ENCODE results near the gene PODN. TPM values are rescaled to one million over a fixed set of nuclear protein-coding genes. Genes with fewer than 3 reads are reported as not detected.

PODN gene
- total RNA-seq, 2 donors from 2014 or later = 44.1 to 47.2 TPM

GRCh38 chr1:53022179-53022578 is 39.8 kb upstream of the PODN start:
- no peak for TF ChIP-seq CTCF (IDR thresholded peaks at IDR 0.05)
- Histone ChIP-seq H3K4me1 (peaks cover 0 to 24% of the 10 kb centered on the region in 2 donors), H3K27me3 (no peaks in the 10 kb centered on the region), H3K9me3 (no peaks in the 10 kb centered on the region), H3K36me3 (no peaks in the 10 kb centered on the region), H3K27ac (no peak overlapping the region), H3K4me3 (no peak overlapping the region)
- no peak for DNase-seq (ENCODE audit: low spot score)

- peaks cover 0 to 24% of the 10 kb centered on the region in 2 donors for H3K4me1 ChIP-seq
- no peaks in the 10 kb centered on the region for H3K9me3 ChIP-seq
- H3K27ac ChIP-seq = no peak overlapping the region
- H3K27me3 ChIP-seq = no peaks in the 10 kb centered on the region
- DNase-seq (ENCODE audit: low spot score) = no peak
- H3K4me3 ChIP-seq = no peak overlapping the region
- TF ChIP-seq CTCF (IDR thresholded peaks at IDR 0.05) = no peak
- no peaks in the 10 kb centered on the region for H3K36me3 ChIP-seq
Observed at GRCh38 chr1:53023546-53023945, 38.5 kb upstream of the PODN start.

GRCh38 chr1:53024117-53024516 is 37.9 kb upstream of the PODN start:
- no peak for TF ChIP-seq CTCF (IDR thresholded peaks at IDR 0.05)
- Histone ChIP-seq H3K9me3 (no peaks in the 10 kb centered on the region), H3K27me3 (no peaks in the 10 kb centered on the region), H3K4me3 (no peak overlapping the region), H3K27ac (peak overlapping the region in 1 of 2 donors; percentile 81), H3K36me3 (no peaks in the 10 kb centered on the region), H3K4me1 (peaks cover 0 to 24% of the 10 kb centered on the region in 2 donors)
- DNase-seq (ENCODE audit: low spot score) = no peak

GRCh38 chr1:53025034-53025768 is 36.8 kb upstream of the PODN start:
- no peaks in the 10 kb centered on the region for H3K36me3 ChIP-seq
- H3K27ac ChIP-seq = peak overlapping the region; percentile 81 to 83
- peak; percentile 82 for DNase-seq (ENCODE audit: low spot score)
- peaks cover 0 to 24% of the 10 kb centered on the region in 2 donors for H3K4me1 ChIP-seq
- no peaks in the 10 kb centered on the region for H3K9me3 ChIP-seq
- H3K4me3 ChIP-seq = no peak overlapping the region
- no peaks in the 10 kb centered on the region for H3K27me3 ChIP-seq
- no peak for TF ChIP-seq CTCF (IDR thresholded peaks at IDR 0.05)

- no peaks in the 10 kb centered on the region for H3K36me3 ChIP-seq
- peaks cover 0 to 24% of the 10 kb centered on the region in 2 donors for H3K4me1 ChIP-seq
- H3K4me3 ChIP-seq = no peak overlapping the region
- H3K27ac ChIP-seq = peak overlapping the region; percentile 81 to 83
- H3K27me3 ChIP-seq = no peaks in the 10 kb centered on the region
- TF ChIP-seq CTCF (IDR thresholded peaks at IDR 0.05) = no peak
- no peaks in the 10 kb centered on the region for H3K9me3 ChIP-seq
- no peak for DNase-seq (ENCODE audit: low spot score)
Observed at GRCh38 chr1:53025769-53026112, 36.3 kb upstream of the PODN start.

GRCh38 chr1:53026254-53026653 is 35.8 kb upstream of the PODN start:
- H3K4me3 ChIP-seq = no peak overlapping the region
- peaks cover 0 to 24% of the 10 kb centered on the region in 2 donors for H3K4me1 ChIP-seq
- H3K9me3 ChIP-seq = no peaks in the 10 kb centered on the region
- H3K27ac ChIP-seq = peak overlapping the region; percentile 81 to 83
- no peak for TF ChIP-seq CTCF (IDR thresholded peaks at IDR 0.05)
- H3K36me3 ChIP-seq = no peaks in the 10 kb centered on the region
- no peak for DNase-seq (ENCODE audit: low spot score)
- no peaks in the 10 kb centered on the region for H3K27me3 ChIP-seq
